PC-3 (cell line): ENCODE measurements around the gene SIPA1L3.

Source experiments
- EZH2 ChIP-seq: fragments of 300-600 bp; sonication (generic); IDR thresholded peaks from one replicate; pipeline ENCODE4 v1.6.1; 2017; ENCODE audit warnings: antibody characterized with exemption, mild to moderate bottlenecking, low read length; ENCODE audit not compliant: unreplicated experiment
- EZH2phosphoT487 ChIP-seq: fragments of 300-600 bp; sonication (generic); IDR thresholded peaks from 2 replicates; pipeline ENCODE4 v1.6.1; 2018; ENCODE audit warnings: mild to moderate bottlenecking, antibody characterized with exemption, low read length, borderline replicate concordance
- TF ChIP-seq, protein P1 (sequence below): fragments of 300-600 bp; sonication (generic); conservative IDR thresholded peaks from 2 replicates; pipeline ENCODE4 v1.5.1; 2017; ENCODE audit warnings: antibody characterized with exemption, low read depth, mild to moderate bottlenecking, low read length

DNA sequence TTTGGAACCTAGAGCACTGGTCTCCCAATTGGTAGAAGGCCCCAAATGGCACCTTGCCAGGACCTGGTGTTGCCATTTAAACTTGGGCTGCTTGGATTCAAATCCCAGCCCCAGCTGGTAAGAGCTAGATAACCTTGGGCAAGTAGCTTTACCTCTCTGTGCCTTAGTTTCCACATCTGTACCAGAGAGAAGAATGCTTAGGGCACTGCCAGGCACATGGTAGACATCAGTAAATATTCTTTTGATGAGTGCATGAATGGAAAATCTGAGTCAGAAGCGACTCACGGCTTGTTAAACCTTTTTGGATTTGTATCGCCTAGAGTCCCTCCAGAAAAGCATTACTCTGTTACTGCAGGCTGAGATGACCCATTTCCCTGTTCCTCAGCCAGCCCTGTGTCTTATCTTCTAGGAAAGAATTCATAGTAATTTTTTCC is 90.9 kb downstream of the SIPA1L3 start:
- TF ChIP-seq EZH2 (no peak), EZH2phosphoT487 (no peak)
- TF ChIP-seq, protein P1, sequence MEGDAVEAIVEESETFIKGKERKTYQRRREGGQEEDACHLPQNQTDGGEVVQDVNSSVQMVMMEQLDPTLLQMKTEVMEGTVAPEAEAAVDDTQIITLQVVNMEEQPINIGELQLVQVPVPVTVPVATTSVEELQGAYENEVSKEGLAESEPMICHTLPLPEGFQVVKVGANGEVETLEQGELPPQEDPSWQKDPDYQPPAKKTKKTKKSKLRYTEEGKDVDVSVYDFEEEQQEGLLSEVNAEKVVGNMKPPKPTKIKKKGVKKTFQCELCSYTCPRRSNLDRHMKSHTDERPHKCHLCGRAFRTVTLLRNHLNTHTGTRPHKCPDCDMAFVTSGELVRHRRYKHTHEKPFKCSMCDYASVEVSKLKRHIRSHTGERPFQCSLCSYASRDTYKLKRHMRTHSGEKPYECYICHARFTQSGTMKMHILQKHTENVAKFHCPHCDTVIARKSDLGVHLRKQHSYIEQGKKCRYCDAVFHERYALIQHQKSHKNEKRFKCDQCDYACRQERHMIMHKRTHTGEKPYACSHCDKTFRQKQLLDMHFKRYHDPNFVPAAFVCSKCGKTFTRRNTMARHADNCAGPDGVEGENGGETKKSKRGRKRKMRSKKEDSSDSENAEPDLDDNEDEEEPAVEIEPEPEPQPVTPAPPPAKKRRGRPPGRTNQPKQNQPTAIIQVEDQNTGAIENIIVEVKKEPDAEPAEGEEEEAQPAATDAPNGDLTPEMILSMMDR, result no peak
